BJ (cell line): ENCODE data around the gene USP53. TPM values are rescaled to one million over a fixed set of nuclear protein-coding genes. Genes with fewer than 3 reads are reported as not detected.

Experiments
- CTCF ChIA-PET: fragments of 350-600 bp; formaldehyde crosslinking; extraction: SDS; loops from one replicate; lab custom pipeline; 2021; ENCODE audit warnings: antibody characterized with exemption, inconsistent platforms; lab: Yijun Ruan, JAX
- POLR2A ChIA-PET: fragments of 300-600 bp; sonication (Branson Sonifier 250); formaldehyde crosslinking; extraction: SDS; loops from one replicate; lab custom pipeline; 2021; ENCODE audit warnings: antibody characterized with exemption; lab: Charles Lee
- DNase-seq: peaks from one replicate; pipeline ENCODE4 v3.0.0-alpha.2; 2011; ENCODE audit warnings: low read depth
- H3K27me3 ChIP-seq: 2 replicates; pipeline ENCODE4 v1.6.0; 2011; ENCODE audit warnings: low read length; ENCODE audit not compliant: control insufficient read depth, insufficient read depth
- H3K36me3 ChIP-seq: 2 replicates; pipeline ENCODE4 v1.5.1; 2011; ENCODE audit warnings: low read length; ENCODE audit not compliant: control insufficient read depth, insufficient read depth
- H3K4me3 ChIP-seq: 2 replicates; pipeline ENCODE4 v1.5.1; 2011; ENCODE audit warnings: low read depth, mild to moderate bottlenecking, control low read depth, low read length
- polyA plus RNA-seq: library from polyadenylated mRNA; depleted of rRNA; stranded (reverse); fragments of >200 nt; gene quantifications from 2 replicates; pipeline ENCODE4 v1.2.3, GENCODE V29; 2011
- TF ChIP-seq, protein P1 (sequence below): IDR thresholded peaks from 2 replicates; pipeline ENCODE4 v1.5.1; 2011; ENCODE audit warnings: low read depth, mild to moderate bottlenecking, control low read depth, inconsistent platforms, low read length, moderate library complexity; ENCODE audit not compliant: insufficient read depth

USP53 gene
- polyA plus RNA-seq, 1 experiment, result 70.5 TPM

- POLR2A ChIA-PET, result interaction anchor here (1.0 kb wide), 2 partner anchors 110 to 168 kb away, joined by 4 read pairs; no protein-coding TSS in a partner anchor
- Histone ChIP-seq H3K27me3 (no peaks in the 10 kb centered on the region), H3K36me3 (no peaks in the 10 kb centered on the region), H3K4me3 (no peak overlapping the region)
- TF ChIP-seq, protein P1, sequence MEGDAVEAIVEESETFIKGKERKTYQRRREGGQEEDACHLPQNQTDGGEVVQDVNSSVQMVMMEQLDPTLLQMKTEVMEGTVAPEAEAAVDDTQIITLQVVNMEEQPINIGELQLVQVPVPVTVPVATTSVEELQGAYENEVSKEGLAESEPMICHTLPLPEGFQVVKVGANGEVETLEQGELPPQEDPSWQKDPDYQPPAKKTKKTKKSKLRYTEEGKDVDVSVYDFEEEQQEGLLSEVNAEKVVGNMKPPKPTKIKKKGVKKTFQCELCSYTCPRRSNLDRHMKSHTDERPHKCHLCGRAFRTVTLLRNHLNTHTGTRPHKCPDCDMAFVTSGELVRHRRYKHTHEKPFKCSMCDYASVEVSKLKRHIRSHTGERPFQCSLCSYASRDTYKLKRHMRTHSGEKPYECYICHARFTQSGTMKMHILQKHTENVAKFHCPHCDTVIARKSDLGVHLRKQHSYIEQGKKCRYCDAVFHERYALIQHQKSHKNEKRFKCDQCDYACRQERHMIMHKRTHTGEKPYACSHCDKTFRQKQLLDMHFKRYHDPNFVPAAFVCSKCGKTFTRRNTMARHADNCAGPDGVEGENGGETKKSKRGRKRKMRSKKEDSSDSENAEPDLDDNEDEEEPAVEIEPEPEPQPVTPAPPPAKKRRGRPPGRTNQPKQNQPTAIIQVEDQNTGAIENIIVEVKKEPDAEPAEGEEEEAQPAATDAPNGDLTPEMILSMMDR, result no peak
- CTCF ChIA-PET, result interaction anchor here (1.1 to 1.7 kb wide), 2 partner anchors 168 to 175 kb away, joined by 3 to 5 read pairs; no protein-coding TSS in a partner anchor
- DNase-seq, result peak; percentile 87
Observed at GRCh38 chr4:119209077-119209476, 3.4 kb upstream of the USP53 start.

DNA sequence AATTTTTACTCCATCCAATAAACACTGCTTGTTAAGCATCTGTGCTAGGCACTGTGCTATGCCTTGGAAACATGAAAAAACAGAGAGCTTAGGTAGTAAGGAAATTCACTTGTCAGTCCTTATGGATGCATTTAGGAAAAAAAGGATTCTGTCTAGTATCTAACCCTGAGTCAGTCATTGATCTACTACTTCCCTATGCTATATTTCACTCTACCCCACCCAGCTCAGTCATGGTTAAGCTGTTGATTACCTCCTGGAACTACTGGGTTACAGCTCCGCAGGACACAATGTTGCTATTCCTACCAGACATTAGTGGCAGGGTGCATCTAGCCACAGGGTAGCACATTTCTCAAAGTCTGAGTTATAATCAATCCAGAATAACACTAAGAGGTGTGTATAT, 2.9 kb upstream of the USP53 start:
- TF ChIP-seq, protein P1, result no peak
- no peak for DNase-seq
- Histone ChIP-seq H3K4me3 (no peak overlapping the region), H3K36me3 (no peaks in the 10 kb centered on the region), H3K27me3 (no peaks in the 10 kb centered on the region)
- ChIA-PET CTCF (interaction anchor here (1.1 to 1.7 kb wide), 2 partner anchors 169 to 176 kb away, joined by 3 to 5 read pairs; no protein-coding TSS in a partner anchor), POLR2A (interaction anchor here (1.0 kb wide), 2 partner anchors 110 to 169 kb away, joined by 4 read pairs; no protein-coding TSS in a partner anchor)

- TF ChIP-seq, protein P1, result no peak
- ChIA-PET CTCF (no interaction called here), POLR2A (interaction anchor here (1.6 kb wide), 1 partner anchor 107 kb away, joined by 6 read pairs; no protein-coding TSS in a partner anchor)
- no peak for DNase-seq
- no peak overlapping the region for H3K4me3 ChIP-seq
- H3K36me3 ChIP-seq, result no peaks in the 10 kb centered on the region
- no peaks in the 10 kb centered on the region for H3K27me3 ChIP-seq
Observed at GRCh38 chr4:119210775-119211174, 1.7 kb upstream of the USP53 start.

DNA sequence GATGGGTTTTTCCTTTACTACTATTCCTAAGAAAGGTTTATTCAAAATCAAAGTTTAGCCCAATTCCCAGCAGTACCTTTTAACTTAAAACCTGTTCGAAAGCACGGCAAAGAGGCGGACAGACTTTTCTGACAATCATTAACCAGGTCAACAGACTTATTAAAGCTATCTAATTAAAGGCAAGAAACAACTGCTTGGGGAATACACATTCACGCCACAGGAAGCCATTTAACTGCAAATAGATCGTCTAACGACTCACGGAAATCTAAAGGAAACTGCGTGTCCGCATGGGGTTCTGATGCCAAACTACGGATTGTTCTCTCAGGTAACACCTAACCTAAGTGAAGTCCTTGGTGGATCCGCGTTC, 663 bp upstream of the USP53 start:
- Histone ChIP-seq H3K36me3 (no peaks in the 10 kb centered on the region), H3K27me3 (no peaks in the 10 kb centered on the region), H3K4me3 (peak overlapping the region; percentile 96)
- TF ChIP-seq, protein P1, result no peak
- CTCF ChIA-PET, result interaction anchor here (1.5 to 2.5 kb wide), 3 partner anchors 129 to 190 kb away, joined by 3 to 6 read pairs (median 5); no protein-coding TSS in a partner anchor
- no peak for DNase-seq
- POLR2A ChIA-PET, result interaction anchor here (0.7 to 1.8 kb wide), 5 partner anchors 88 to 200 kb away, joined by 3 to 8 read pairs (median 5); a partner anchor contains a TSS

- peaks cover 6% of the 10 kb centered on the region for H3K36me3 ChIP-seq
- H3K27me3 ChIP-seq, result no peaks in the 10 kb centered on the region
- peak; percentile 63 for DNase-seq
- CTCF ChIA-PET, result interaction anchor here (1.0 to 2.5 kb wide), 7 partner anchors 110 to 219 kb away, joined by 3 to 6 read pairs (median 4); no protein-coding TSS in a partner anchor
- H3K4me3 ChIP-seq, result peak overlapping the region; percentile 96
- POLR2A ChIA-PET, result interaction anchor here (0.6 to 3.3 kb wide), 11 partner anchors 44 to 378 kb away, joined by 3 to 13 read pairs (median 3); a partner anchor contains a TSS
- TF ChIP-seq, protein P1, result peak; percentile 48
Observed at GRCh38 chr4:119212964-119213606, 572 bp downstream of the USP53 start.
